GM04503 (cell line): Measurements from ENCODE around the gene RBMY1D.
"Not testable (repeated sequence)": the region's sequence is repeated elsewhere in the genome, so short reads cannot be mapped to it uniquely, and the experiment has no call there.

Experiments used
- DNase-seq: peaks from one replicate; pipeline ENCODE4 v3.0.0-alpha.2; 2012; ENCODE audit warnings: low read depth

Gene RBMY1D

DNA sequence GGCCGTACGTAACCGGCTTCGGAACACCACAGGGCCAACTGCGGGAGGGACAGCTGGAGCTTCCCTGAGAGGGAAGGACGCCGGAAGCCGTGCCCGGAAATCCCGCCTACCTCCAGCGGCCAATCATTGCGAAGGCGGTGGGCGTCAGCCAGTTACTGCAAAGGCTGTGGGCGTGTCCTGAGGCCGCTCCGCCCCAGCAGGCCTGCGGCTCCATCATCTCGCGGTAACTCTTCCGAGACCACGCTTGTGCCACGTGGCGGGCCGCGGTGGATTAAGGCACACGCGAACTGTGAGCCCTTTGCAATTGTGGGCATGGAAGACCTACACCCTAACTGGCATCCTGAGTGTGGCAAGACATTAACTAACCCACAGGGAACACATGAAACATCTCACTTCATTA lies at the start of gene RBMY1D:
TSS of gene RBMY1D (minus strand) at position 101 of the 400 bp plus-strand sequence. CDS start 2,013 bp downstream, outside the sequence.
- DNase-seq: not testable (repeated sequence)

DNA sequence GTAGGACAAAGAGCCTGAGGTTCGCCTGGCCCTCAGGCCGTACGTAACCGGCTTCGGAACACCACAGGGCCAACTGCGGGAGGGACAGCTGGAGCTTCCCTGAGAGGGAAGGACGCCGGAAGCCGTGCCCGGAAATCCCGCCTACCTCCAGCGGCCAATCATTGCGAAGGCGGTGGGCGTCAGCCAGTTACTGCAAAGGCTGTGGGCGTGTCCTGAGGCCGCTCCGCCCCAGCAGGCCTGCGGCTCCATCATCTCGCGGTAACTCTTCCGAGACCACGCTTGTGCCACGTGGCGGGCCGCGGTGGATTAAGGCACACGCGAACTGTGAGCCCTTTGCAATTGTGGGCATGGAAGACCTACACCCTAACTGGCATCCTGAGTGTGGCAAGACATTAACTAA lies 23.6 kb upstream of the RBMY1D start, which contains the start of gene RBMY1E:
TSS of gene RBMY1E (minus strand) at position 101 of the 400 bp plus-strand sequence. CDS start 1,978 bp downstream, outside the sequence.
- DNase-seq: not testable (repeated sequence)

DNA sequence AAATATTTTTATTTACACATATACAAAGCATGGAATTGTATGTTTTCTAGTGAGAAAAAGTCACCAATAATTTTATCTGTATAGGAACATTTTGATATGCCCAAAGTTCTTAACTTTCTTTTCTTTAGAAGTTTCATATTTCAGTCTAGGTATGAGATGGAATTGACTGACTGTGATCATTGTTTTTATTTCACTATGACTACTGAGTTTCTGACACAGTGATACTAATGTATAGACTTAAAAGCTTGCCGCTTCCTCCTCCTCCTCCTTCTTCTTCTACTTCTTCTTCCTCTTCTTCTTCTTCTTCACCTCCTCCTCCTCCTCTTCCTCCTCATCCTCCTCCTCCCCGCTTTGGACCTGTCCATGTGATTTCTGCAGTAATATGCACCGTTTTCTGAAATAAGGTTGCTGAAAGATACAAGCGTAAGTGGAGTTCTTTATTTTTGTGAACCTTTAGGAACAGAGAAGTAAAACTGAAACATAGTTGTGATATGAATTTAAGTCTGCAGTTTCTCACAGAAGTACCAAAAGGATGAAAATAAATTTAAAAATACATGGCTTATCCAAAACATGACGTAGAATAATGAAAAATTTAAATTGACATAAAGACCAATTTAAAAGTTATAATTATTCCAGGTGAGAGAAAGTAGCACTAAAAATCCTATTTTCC lies 24.8 kb downstream of the RBMY1D start:
- DNase-seq: not testable (repeated sequence)

DNA sequence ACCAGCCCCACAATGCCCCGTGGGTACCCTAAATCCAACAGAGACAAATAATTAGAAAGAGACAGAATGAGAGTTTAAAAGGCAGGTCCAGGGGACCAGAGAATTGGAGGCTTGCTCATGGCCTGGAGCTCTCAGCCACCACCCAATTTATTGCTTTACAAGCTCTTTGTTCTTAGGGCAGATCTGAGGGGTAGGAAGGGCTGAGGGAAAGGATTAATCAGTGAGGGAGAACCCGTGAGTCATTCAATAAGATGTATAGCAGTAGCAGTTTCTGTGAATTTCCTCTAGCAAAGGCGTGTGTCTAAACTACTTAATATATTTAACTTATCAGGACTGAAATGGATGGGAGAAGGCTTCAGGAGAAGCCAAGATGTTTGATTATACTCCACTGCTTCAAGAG lies 48.8 kb downstream of the RBMY1D start:
- no peak for DNase-seq

DNA sequence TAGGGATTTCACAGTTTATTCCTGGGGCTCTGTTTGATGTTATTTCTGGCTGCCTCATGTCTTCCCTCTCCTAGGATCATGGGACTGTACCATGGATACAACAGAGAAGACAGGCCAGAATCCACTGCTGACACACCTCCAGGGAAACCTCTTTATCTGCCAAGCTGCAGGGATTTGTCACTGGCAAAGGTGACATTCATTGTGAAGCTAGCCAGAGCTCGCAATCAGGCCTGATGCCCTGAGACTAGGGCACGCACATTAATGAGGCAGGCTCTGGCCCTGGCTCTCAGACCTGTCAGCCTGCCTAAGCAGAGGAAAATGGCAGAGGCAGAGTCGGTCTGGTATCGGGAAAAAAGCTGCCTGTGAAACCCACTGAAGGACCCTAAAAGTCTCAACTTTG lies 52.2 kb downstream of the RBMY1D start:
- no peak for DNase-seq

DNA sequence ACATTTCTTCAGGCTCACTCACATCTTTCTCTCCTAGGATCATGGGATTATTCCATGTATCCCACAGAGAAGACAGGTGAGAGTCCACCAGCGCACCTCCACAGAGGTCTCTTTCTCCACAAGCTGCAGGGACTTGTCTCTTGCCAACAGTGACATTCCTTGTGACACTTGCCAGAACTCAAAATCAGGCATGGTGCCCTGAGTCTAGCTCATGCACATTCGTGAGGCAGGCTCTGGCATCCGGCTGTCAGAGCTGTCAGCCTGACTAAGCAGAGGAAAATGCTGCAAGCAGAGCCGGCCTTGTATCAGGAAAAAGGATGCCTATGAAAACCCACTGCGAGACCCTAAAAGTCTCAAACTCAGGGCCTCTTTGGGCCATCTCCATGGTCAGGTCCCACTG lies 54.8 kb downstream of the RBMY1D start:
- no peak for DNase-seq

DNA sequence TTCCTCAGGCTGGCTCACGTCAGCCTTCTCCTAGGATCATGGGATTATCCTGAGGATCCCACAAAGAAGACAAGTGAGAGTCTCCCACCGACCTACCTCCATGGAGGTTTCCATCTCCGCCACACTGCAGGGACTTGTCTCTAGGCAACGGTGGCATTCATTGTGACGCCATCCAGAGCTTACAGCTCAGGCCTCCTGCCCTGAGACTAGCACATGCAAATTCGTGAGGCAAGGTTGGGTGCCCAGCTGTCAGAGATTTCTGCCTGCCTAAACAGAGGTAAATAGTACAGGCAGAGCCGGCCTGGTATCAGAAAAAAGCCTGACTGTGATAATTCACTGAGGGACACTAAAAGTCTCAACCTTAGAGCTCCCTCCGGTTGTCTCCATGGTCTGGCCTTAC lies 58.0 kb downstream of the RBMY1D start:
- no peak for DNase-seq

DNA sequence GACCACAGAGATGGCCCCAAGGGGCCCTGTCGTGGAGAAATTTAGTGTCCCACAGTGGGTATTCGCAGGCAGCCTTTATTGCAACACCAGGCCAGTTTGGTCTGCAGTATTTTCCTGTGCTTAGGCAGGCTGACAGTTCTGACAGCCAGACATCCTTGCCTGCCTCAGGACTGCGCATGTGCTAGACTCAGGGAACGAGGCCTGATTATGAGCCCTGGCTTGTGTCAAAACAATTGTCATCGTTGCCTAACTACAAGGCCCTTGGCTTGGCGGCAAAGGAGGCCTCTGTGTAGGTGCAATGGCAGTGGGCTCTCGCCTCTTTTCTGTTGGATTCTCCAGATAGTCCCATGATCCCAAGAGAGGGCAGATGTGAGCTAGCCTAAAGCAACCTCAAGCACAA lies 59.3 kb downstream of the RBMY1D start:
- no peak for DNase-seq
